RWPE2 (cell line): ENCODE measurements around the gene MICAL2.

ENCODE experiments used
- ATAC-seq: fragments of 200-7000 bp; cut with Tn5 transposase; 3 replicates; pipeline ENCODE4 v1.9.1; 2021; ENCODE audit warnings: low read depth
- DNase-seq: peaks from one replicate; pipeline ENCODE4 v3.0.0-alpha.2; 2020; ENCODE audit warnings: low spot score
- H3K27ac ChIP-seq: fragments of 450-650 bp; 2 replicates; pipeline ENCODE4 v1.5.1; 2017; ENCODE audit warnings: mild to moderate bottlenecking; ENCODE audit not compliant: poor library complexity, severe bottlenecking
- H3K27me3 ChIP-seq: fragments of 250-450 bp; sonication (Bioruptor Pico); 2 replicates; pipeline ENCODE4 v1.5.1; 2021; ENCODE audit warnings: mild to moderate bottlenecking, moderate library complexity; ENCODE audit not compliant: insufficient read depth, poor library complexity, severe bottlenecking
- H3K36me3 ChIP-seq: fragments of 250-450 bp; sonication (Bioruptor Pico); 2 replicates; pipeline ENCODE4 v1.5.1; 2020; ENCODE audit warnings: low read depth, mild to moderate bottlenecking, moderate library complexity
- H3K4me1 ChIP-seq: fragments of 250-450 bp; sonication (Bioruptor Pico); 2 replicates; pipeline ENCODE4 v1.5.1; 2021; ENCODE audit warnings: mild to moderate bottlenecking, moderate library complexity; ENCODE audit not compliant: insufficient read depth, poor library complexity, severe bottlenecking
- H3K4me3 ChIP-seq: fragments of 250-450 bp; sonication (Bioruptor Pico); 2 replicates; pipeline ENCODE4 v1.5.1; 2021; ENCODE audit warnings: mild to moderate bottlenecking, moderate library complexity; ENCODE audit not compliant: severe bottlenecking
- H3K9me3 ChIP-seq: fragments of 250-450 bp; sonication (Bioruptor Pico); 2 replicates; pipeline ENCODE4 v1.5.1; 2021; ENCODE audit warnings: mild to moderate bottlenecking, moderate library complexity; ENCODE audit not compliant: severe bottlenecking
- CTCF ChIP-seq: fragments of 450-650 bp; IDR thresholded peaks from one replicate; pipeline ENCODE4 v1.5.1; 2017; ENCODE audit warnings: mild to moderate bottlenecking, moderate library complexity; ENCODE audit not compliant: poor library complexity, severe bottlenecking

MICAL2 gene

DNA sequence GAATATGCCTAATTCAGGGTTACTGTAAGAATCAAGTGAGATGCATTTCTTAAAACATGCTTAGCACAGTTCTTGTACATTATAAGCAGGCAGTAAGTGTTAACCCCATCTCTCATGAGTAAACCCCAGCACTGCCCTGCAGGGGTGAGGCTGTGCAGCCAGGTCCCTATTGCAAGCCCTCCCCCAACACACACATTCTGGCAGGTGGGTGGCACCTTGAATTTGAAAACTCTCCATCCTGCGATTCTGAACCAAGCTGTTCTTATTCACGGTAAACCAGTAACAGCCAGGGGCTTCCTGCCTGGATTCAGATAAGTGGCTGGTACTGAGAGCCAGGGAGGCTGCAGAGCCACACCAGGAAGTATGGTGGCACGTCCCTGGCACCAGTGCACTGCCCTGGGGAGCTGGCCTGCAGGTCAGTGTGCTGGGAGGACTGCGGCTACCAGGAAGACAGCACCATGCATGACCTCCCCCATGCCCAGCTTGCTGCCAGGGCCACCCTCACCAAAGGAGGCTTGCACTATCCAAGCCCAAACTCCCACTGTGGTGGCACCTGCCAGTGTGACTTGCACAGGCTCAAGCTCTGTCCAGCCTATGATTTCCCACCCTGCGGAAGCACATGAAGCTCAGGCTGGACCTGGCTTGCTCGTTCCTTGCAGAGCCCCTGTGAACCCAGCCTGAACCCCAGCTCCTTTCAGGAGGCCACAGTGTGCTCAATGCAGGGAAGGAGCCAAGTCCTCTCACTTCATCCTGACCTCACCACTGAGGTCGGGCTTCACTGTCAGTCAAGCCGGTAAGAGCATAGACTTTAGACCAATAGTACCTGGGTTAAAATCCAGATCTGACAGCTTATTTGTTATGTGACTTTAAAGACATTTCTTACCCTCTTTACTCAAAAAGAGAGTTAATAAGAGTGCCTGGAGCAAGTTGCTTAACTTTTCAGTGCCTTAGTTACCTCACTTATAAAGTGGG, 88.1 kb downstream of the MICAL2 start:
- Histone ChIP-seq H3K27me3 (no peaks in the 10 kb centered on the region), H3K4me1 (peaks cover 15% of the 10 kb centered on the region), H3K4me3 (no peak overlapping the region), H3K36me3 (peaks cover 80% of the 10 kb centered on the region), H3K9me3 (no peaks in the 10 kb centered on the region), H3K27ac (peak overlapping the region; percentile 99)
- no peak for TF ChIP-seq CTCF
- DNase-seq, result no peak
- ATAC-seq, result no peak

- H3K4me1 ChIP-seq, result peaks cover 15% of the 10 kb centered on the region
- H3K27me3 ChIP-seq, result no peaks in the 10 kb centered on the region
- no peak overlapping the region for H3K4me3 ChIP-seq
- no peak for ATAC-seq
- H3K36me3 ChIP-seq, result peaks cover 88% of the 10 kb centered on the region
- TF ChIP-seq CTCF, result no peak
- H3K27ac ChIP-seq, result peak overlapping the region; percentile 99
- H3K9me3 ChIP-seq, result no peaks in the 10 kb centered on the region
- DNase-seq, result no peak
Observed at GRCh38 chr11:12199231-12199948, 89.0 kb downstream of the MICAL2 start.

- Histone ChIP-seq H3K27me3 (no peaks in the 10 kb centered on the region), H3K27ac (peak overlapping the region; percentile 99), H3K4me3 (no peak overlapping the region), H3K9me3 (no peaks in the 10 kb centered on the region), H3K36me3 (peaks cover 96% of the 10 kb centered on the region), H3K4me1 (peaks cover 15% of the 10 kb centered on the region)
- ATAC-seq, result peak; percentile 51; the same call in 2 of the 3 replicates
- no peak for TF ChIP-seq CTCF
- DNase-seq, result no peak
Observed at GRCh38 chr11:12200279-12200990, 90.0 kb downstream of the MICAL2 start.

DNA sequence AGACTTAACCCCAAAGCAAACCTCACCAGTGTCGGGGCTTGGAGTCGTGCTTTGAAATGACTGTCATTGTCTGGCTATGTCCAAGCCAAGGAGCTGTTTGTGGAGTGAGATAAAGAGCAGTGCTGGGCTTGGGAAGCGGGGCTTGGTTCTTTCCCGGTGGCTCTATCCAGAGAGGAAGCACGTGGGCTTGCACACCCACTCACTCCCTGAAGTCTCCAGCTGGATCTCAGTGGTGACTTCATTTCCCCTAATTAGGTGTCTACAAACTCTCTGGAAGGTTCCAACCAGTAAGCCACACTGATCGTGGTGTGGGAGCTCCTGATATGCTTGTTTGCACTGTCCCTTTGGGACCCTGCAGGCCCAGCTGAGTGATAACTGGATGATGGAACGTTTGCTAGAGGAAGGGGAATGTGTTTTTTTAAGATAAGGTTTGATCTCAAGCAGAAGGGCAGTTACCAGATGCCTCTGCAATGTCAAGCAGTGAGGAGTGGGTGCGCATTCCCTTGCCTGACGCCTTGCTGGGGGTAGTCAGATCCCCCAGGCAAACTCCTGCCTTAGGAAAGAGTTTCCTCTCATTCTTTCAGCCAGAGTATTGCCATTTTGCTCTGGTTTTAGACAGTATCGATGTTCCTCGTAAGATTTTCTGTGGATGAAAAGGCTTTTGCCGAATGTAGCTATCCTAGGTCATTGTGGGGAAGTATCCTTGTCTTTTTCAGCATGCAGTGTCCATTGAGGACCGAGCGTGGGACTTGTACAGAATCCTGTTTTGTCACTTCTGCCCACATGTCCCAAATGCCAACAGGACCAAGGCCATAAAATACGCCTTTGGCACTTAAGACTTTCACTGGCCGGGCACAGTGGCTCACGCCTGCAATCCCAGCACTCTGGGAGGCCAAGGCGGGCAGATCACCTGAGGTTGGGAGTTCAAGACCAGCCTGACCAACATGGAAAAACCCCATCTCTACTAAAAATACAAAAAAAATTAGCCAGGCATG, 90.9 kb downstream of the MICAL2 start:
- ATAC-seq, result no peak; the same call in 2 of the 3 replicates
- peaks cover 99% of the 10 kb centered on the region for H3K36me3 ChIP-seq
- peaks cover 15% of the 10 kb centered on the region for H3K4me1 ChIP-seq
- no peaks in the 10 kb centered on the region for H3K27me3 ChIP-seq
- DNase-seq, result no peak
- no peaks in the 10 kb centered on the region for H3K9me3 ChIP-seq
- H3K27ac ChIP-seq, result peak overlapping the region; percentile 99
- no peak for TF ChIP-seq CTCF
- no peak overlapping the region for H3K4me3 ChIP-seq
